Osteoblast (primary cell): ENCODE results near the gene SHLD1. TPM values are rescaled to one million over a fixed set of nuclear protein-coding genes. Genes with fewer than 3 reads are reported as not detected.
"Not testable (repeated sequence)": the region's sequence is repeated elsewhere in the genome, so short reads cannot be mapped to it uniquely, and the experiment has no call there.

Experiments used
- DNase-seq: peaks from one replicate; pipeline ENCODE4 v3.0.0; 2011; ENCODE audit warnings: low spot score, mixed read lengths; ENCODE audit not compliant: insufficient read length; ENCODE audit errors: missing footprints
- H2AFZ ChIP-seq: 2 replicates; pipeline ENCODE4 v1.6.0; 2011; ENCODE audit warnings: mild to moderate bottlenecking, low read length
- H3K27ac ChIP-seq: 2 replicates; pipeline ENCODE4 v1.5.1; 2011; ENCODE audit warnings: mild to moderate bottlenecking, low read depth, low read length, moderate library complexity
- H3K27me3 ChIP-seq: 2 replicates; pipeline ENCODE4 v1.6.0; 2012; ENCODE audit warnings: mild to moderate bottlenecking, control low read depth, inconsistent platforms, low read length, moderate library complexity; ENCODE audit not compliant: insufficient read depth
- H3K36me3 ChIP-seq: 2 replicates; pipeline ENCODE4 v1.5.1; 2011; ENCODE audit warnings: mild to moderate bottlenecking, low read length, control low read depth, moderate library complexity; ENCODE audit not compliant: insufficient read depth
- H3K4me1 ChIP-seq: 2 replicates; pipeline ENCODE4 v1.5.1; 2011; ENCODE audit warnings: mild to moderate bottlenecking, low read length, control low read depth, moderate library complexity; ENCODE audit not compliant: insufficient read depth
- H3K4me2 ChIP-seq: 2 replicates; pipeline ENCODE4 v1.6.0; 2011; ENCODE audit warnings: mild to moderate bottlenecking, low read length; ENCODE audit not compliant: insufficient read depth
- H3K4me3 ChIP-seq: fragments of 200-600 bp; sonication (generic); 3 replicates; pipeline ENCODE4 v1.5.1; 2012; ENCODE audit warnings: mild to moderate bottlenecking, low read length, inconsistent platforms; ENCODE audit not compliant: insufficient read depth
- H3K79me2 ChIP-seq: 2 replicates; pipeline ENCODE4 v1.6.0; 2012; ENCODE audit warnings: mild to moderate bottlenecking, low read length, control low read depth, inconsistent platforms; ENCODE audit not compliant: insufficient read depth
- H3K9me3 ChIP-seq: 2 replicates; pipeline ENCODE4 v1.5.1; 2011; ENCODE audit warnings: low read depth, low read length, control low read depth
- H4K20me1 ChIP-seq: 2 replicates; pipeline ENCODE4 v1.6.0; 2012; ENCODE audit warnings: mild to moderate bottlenecking, low read length, control low read depth; ENCODE audit not compliant: insufficient read depth
- total RNA-seq: library from RNA; depleted of rRNA; stranded (reverse); fragments of >200 nt; gene quantifications from 2 replicates; pipeline ENCODE4 v1.2.3, GENCODE V29; 2012
- TF ChIP-seq, protein P1 (sequence below): IDR thresholded peaks from 2 replicates; pipeline ENCODE4 v1.5.1; 2011; ENCODE audit warnings: mild to moderate bottlenecking, low read depth, low read length, moderate library complexity; ENCODE audit errors: extremely low read depth

Gene SHLD1, protein sequence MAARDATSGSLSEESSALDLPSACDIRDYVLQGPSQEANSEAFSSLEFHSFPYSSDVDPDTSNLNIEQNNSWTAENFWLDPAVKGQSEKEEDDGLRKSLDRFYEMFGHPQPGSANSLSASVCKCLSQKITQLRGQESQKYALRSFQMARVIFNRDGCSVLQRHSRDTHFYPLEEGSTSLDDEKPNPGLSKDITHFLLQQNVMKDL
- 1.4 and 1.5 TPM in 2 replicates for total RNA-seq

DNA sequence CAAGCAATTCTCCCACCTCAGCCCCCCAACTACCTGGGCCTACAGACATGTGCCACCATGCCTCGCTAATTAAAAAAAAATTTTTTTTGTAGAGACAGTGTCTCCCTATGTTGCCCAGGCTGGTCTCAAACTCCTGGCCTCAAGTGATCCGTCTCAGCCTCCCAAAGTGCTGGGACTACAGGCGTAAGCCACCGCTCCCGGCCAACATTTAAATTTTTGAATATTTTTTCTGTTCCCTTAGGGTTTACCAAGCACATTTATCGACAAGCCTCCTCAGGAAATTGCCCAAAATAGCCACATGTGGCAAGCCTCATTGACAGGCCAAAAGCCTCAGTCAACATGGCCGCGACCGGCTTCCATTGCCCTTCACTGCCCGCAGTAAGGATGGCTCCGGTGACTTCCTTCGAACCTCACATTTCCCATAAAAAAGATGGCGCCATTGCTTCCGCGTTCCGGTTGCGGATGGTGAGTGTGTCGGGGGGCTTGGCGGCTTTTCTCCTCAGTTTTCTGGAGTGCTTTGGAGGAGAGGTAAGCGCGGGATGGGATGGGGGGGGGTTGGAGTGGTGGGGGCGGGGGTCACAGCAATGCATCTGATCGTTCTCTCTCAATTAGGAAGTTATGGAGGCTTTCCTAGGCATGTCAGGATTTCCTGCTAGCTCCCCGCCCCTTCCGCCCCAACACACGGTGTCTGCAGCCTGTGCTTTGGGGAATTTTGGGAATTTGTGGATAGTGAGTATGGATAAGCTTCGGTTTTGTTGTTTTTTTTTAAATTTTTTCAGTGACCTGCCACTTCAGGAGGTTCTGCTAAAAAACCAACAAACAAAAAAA lies at the start of gene SHLD1:
SHLD1 (plus strand) TSS at position 450 of the 828 bp plus-strand sequence. CDS start 22,465 bp downstream, outside the sequence.
- Histone ChIP-seq H3K4me2 (peak within 1 kb of the TSS; percentile 93), H3K4me3 (peak within 1 kb of the TSS; percentile 74), H3K79me2 (no peaks in the 10 kb centered on the region), H3K36me3 (no peaks in the 10 kb centered on the region), H3K27me3 (peaks cover 3% of the 10 kb centered on the region), H4K20me1 (no peaks in the 10 kb centered on the region), H2AFZ (peak within 1 kb of the TSS; percentile 96), H3K27ac (peak within 1 kb of the TSS; percentile 70), H3K9me3 (no peaks in the 10 kb centered on the region), H3K4me1 (no peaks in the 10 kb centered on the region)
- peak; percentile 93 for DNase-seq
- TF ChIP-seq, protein P1, sequence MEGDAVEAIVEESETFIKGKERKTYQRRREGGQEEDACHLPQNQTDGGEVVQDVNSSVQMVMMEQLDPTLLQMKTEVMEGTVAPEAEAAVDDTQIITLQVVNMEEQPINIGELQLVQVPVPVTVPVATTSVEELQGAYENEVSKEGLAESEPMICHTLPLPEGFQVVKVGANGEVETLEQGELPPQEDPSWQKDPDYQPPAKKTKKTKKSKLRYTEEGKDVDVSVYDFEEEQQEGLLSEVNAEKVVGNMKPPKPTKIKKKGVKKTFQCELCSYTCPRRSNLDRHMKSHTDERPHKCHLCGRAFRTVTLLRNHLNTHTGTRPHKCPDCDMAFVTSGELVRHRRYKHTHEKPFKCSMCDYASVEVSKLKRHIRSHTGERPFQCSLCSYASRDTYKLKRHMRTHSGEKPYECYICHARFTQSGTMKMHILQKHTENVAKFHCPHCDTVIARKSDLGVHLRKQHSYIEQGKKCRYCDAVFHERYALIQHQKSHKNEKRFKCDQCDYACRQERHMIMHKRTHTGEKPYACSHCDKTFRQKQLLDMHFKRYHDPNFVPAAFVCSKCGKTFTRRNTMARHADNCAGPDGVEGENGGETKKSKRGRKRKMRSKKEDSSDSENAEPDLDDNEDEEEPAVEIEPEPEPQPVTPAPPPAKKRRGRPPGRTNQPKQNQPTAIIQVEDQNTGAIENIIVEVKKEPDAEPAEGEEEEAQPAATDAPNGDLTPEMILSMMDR: no peak

DNA sequence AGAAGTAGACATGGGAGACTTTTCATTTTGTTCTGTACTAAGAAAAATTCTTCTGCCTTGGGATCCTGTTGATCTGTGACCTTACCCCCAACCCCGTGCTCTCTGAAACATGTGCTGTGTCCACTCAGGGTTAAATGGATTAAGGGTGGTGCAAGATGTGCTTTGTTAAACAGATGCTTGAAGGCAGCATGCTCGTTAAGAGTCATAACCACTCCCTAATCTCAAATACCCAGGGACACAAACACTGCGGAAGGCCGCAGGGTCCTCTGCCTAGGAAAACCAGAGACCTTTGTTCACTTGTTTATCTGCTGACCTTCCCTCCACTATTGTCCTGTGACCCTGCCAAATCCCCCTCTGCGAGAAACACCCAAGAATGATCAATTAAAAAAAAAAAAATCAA lies 47.9 kb upstream of the SHLD1 start:
- not testable (repeated sequence) for H4K20me1 ChIP-seq, H3K9me3 ChIP-seq, H2AFZ ChIP-seq, H3K79me2 ChIP-seq, H3K4me3 ChIP-seq, DNase-seq, H3K4me2 ChIP-seq, H3K27ac ChIP-seq, H3K36me3 ChIP-seq, H3K4me1 ChIP-seq
- H3K27me3 ChIP-seq: peaks cover 16% of the 10 kb centered on the region

DNA sequence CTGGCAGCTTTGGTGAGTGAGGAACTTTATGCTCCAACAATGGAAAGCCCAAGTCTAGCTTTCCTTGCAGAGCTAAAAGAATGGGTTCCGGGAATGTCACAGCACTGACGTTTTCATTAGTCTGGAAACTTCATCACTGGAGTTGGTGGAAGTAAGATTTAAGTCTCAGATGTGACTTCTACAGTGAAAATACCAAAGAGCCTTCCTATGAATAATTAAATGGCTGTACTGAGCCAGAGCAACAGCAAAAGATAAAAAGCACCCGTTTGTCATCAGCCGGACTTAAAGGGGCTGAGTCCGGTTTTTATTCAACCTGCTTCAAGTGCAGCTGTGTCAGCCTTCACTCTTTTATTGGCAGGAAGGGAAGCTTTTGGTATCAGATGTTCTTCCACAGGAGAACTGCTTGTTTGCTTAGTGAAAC lies 46.5 kb upstream of the SHLD1 start:
- DNase-seq: no peak
- H3K4me2 ChIP-seq: no peak overlapping the region
- H3K27ac ChIP-seq: no peak overlapping the region
- H2AFZ ChIP-seq: no peak overlapping the region
- H3K4me3 ChIP-seq: no peak overlapping the region
- no peaks in the 10 kb centered on the region for H3K9me3 ChIP-seq
- H4K20me1 ChIP-seq: no peaks in the 10 kb centered on the region
- no peaks in the 10 kb centered on the region for H3K79me2 ChIP-seq
- TF ChIP-seq, protein P1: no peak
- no peaks in the 10 kb centered on the region for H3K36me3 ChIP-seq
- peaks cover 16% of the 10 kb centered on the region for H3K27me3 ChIP-seq
- no peaks in the 10 kb centered on the region for H3K4me1 ChIP-seq

DNA sequence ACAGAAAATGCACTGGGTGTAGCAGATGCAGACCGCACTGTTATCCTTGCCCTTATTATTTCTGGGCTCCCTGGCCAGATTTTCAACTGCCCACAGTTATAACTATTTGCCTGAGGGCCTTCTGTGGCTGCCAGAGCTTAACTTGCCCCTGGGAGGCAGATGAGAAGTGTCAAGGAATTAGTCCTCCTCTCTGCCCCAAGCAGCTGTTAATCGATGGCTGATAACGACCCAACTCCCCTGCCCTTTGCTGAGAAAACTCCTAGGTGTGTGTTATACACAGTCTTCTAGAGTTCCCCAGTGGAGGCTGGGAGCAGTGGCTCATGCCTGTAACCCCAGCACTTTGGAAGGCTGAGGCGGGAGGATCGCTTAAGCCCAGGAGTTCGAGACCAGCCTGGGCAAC lies 44.4 kb upstream of the SHLD1 start:
- H3K79me2 ChIP-seq: no peaks in the 10 kb centered on the region
- H2AFZ ChIP-seq: no peak overlapping the region
- H3K4me1 ChIP-seq: no peaks in the 10 kb centered on the region
- H4K20me1 ChIP-seq: no peaks in the 10 kb centered on the region
- peaks cover 14% of the 10 kb centered on the region for H3K27me3 ChIP-seq
- no peak overlapping the region for H3K27ac ChIP-seq
- TF ChIP-seq, protein P1: no peak
- no peaks in the 10 kb centered on the region for H3K9me3 ChIP-seq
- H3K4me3 ChIP-seq: no peak overlapping the region
- no peak for DNase-seq
- H3K36me3 ChIP-seq: no peaks in the 10 kb centered on the region
- H3K4me2 ChIP-seq: no peak overlapping the region
